Fibroblast of pulmonary artery (primary cell): ENCODE measurements around the gene USP7.

Source experiments
- DNase-seq: peaks from one replicate; pipeline ENCODE4 v3.0.0-alpha.2; 2010; ENCODE audit warnings: low read depth
- H3K4me3 ChIP-seq: replicated peaks from 2 replicates; pipeline ENCODE4 v1.5.1; 2011; ENCODE audit warnings: low read depth, mild to moderate bottlenecking, control low read depth, low read length, moderate library complexity
- TF ChIP-seq, protein P1 (sequence below): IDR thresholded peaks from 2 replicates; pipeline ENCODE4 v1.5.1; 2011; ENCODE audit warnings: mild to moderate bottlenecking, control low read depth, low read length, inconsistent platforms; ENCODE audit errors: missing control alignments

Gene USP7

DNA sequence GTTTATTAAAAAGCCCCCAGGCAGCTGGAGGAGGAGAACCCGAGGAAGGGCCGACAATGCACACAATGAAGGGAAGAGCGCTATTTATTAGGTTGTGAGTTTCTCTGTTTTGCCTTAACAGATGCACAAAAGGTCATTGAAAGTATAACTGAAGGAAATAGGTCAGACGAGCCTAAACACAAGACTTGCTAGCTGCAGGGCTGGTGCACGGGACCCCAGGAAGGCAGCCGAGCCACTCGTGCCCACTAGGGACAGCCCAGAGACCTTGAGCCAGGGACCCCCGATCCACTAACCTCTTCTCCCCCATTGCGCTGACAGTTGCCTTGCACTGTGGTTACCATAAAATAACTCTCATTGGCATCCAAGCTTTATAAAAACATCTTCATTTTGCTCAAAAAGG is 70.3 kb downstream of the USP7 start:
- TF ChIP-seq, protein P1, sequence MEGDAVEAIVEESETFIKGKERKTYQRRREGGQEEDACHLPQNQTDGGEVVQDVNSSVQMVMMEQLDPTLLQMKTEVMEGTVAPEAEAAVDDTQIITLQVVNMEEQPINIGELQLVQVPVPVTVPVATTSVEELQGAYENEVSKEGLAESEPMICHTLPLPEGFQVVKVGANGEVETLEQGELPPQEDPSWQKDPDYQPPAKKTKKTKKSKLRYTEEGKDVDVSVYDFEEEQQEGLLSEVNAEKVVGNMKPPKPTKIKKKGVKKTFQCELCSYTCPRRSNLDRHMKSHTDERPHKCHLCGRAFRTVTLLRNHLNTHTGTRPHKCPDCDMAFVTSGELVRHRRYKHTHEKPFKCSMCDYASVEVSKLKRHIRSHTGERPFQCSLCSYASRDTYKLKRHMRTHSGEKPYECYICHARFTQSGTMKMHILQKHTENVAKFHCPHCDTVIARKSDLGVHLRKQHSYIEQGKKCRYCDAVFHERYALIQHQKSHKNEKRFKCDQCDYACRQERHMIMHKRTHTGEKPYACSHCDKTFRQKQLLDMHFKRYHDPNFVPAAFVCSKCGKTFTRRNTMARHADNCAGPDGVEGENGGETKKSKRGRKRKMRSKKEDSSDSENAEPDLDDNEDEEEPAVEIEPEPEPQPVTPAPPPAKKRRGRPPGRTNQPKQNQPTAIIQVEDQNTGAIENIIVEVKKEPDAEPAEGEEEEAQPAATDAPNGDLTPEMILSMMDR, result no peak
- no peak for DNase-seq
- no peak overlapping the region for H3K4me3 ChIP-seq

DNA sequence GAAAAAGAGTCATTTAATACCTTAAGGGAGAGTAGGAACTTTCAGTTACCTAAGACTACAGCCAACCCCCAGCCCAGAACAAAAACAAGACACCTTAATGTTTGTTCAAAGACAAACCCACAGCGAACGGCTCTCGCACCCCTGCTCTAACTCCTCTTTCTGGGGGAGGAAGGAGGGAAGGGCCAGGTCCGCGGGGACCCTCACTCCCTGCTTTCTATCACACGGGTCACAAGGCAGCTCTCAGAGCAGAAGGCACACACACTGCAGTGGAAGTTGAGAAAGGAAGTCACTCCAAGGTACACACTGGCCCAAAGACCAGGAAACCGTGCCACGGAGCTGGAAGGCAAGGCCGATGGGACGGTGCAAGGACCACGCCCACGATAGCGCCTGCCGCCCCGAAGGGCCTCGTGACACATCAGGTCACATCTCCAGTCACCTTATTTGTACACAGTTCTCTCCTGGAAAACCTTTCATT is 71.6 kb downstream of the USP7 start:
- no peak for DNase-seq
- no peak overlapping the region for H3K4me3 ChIP-seq
- TF ChIP-seq, protein P1, result no peak

DNA sequence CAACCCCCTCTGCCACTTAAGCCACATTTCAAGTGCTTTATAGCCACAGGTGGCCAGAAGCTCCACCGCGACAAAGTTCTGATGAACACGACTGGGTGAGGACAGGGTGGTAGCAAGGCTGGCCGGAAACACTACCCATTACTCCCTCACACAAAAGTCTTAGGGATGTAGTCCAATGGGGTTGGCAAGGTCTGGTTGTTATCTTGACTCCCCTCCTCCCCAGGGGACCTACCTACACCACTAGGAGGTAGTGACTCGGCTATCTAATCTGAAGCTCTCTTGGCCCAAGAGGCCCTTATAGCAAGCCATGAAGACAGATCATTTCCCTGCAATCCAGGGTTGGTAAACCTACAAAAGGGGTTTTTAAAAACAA is 73.2 kb downstream of the USP7 start:
- DNase-seq, result no peak
- H3K4me3 ChIP-seq, result no peak overlapping the region
- TF ChIP-seq, protein P1, result no peak

DNA sequence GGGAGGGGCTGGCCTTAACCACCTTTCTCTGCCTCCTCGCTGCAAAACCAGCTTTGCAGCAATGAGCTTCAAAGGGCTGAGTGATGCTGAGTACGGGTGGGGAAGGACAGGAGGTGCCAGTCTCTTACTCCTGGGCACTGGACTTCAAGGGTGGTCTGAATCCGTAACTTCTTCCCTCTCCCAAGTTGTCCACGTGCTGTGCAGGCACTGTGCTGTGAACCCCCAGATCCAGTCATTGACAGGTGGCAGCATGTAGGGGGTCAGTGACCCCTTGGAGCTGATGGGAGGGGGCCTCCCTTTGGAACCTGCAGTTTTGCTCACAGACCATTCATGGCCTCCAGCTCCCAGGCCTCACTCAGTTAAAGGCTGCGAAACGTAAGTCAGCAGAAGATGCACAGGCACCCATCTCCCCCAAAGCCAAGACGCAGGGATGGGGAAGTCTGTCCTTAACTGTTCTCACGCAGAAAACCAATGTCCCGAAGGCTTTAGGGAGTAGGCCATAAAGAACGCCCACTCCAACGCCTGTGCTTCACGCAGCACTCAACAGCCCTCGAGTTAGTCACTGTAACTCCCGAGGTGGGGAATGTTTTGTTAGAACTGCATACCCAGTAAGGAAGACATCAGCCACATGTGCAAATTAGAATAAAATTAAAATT is 73.7 kb downstream of the USP7 start:
- no peak overlapping the region for H3K4me3 ChIP-seq
- TF ChIP-seq, protein P1, result no peak
- no peak for DNase-seq

DNA sequence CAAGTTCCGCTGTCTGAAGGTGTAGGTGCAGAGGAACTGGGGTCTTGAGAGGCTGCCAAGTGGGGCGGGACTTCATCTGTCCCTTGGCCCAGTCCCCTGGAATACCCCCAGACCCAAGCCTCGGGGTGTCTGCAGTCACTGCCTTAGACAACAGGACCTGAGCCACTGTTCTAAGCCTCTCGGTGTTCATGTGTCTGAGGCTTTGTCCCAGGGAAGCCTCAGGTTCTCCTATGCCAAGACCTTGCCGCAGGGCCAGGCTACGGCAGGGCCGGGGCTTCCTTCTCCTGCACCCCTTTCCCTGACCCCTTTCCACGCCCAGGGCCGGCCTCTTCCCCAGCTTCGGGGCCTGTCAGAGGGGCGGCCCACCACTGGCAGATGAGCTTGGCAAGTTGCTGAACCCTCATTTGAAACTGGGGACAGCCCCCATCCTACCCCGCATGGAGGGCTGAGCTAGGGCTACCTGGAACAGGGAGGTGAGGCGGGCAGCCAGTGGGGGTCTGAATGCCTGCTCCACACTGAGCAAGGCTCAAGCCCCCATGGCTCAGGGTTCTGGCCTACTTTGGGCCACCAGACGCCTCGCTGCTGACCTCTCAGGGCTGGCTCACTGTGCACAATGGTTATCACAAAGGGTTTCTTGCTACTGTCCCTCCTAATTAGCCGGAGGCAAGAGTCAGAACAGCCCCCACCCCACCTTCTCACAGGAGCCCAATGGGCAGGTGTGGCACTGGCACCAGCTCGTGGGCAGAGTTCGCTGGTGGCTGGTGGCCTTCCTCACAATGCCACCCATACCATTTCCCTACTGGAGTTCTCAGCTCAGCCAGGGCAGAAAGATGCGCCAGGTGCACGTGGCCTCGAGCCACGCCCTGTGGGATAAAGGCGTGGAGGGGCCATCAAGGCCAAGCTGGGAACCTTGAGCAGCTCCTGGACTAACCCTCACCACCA is 74.5 kb downstream of the USP7 start:
- no peak for DNase-seq
- TF ChIP-seq, protein P1, result no peak
- no peak overlapping the region for H3K4me3 ChIP-seq

DNA sequence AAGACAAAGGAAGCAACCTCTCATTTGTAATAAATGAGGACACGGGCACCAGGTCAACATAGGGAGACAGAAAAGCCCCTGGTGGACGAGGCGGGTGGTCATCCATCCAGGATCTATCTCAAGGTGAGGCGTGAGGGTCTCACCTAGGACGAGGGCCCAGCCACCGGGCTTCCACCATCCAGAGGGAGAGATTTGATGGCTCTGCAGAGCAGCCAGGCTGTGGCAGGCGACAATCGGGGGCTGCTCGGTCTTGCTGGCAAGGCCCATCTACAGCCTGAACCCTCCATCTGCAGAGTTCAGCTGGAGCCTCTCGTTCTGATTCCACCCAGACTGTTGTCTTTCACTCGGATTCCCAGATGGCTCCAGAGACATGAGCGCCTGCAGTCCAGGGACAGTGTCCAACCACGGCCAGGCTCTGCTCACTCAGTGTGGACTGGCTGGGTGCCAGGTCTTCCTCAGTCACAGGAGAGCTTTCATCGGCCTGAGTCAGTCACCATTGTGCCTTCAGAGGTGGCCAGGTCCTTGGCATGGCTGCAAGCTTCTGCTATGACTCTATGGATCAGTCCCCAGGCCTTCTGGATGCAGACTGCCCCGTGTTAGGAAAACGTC is 75.7 kb downstream of the USP7 start:
- TF ChIP-seq, protein P1, result no peak
- DNase-seq, result peak; percentile 38
- H3K4me3 ChIP-seq, result no peak overlapping the region
